DOHH2 (cell line): Measurements from ENCODE around the gene RTP4.

ENCODE experiments used
- EZH2phosphoT487 ChIP-seq: fragments of 200-600 bp; sonication (generic); IDR thresholded peaks from 2 replicates; pipeline ENCODE4 v1.6.1; 2017; ENCODE audit warnings: borderline replicate concordance, mild to moderate bottlenecking, antibody characterized with exemption, low read length, moderate library complexity, mixed read lengths
- TF ChIP-seq, protein P1 (sequence below): fragments of 200-600 bp; sonication (generic); IDR thresholded peaks from one replicate; pipeline ENCODE4 v1.5.1; 2014; ENCODE audit warnings: antibody characterized with exemption, mild to moderate bottlenecking, low read depth, low read length; ENCODE audit not compliant: poor library complexity, severe bottlenecking

DNA sequence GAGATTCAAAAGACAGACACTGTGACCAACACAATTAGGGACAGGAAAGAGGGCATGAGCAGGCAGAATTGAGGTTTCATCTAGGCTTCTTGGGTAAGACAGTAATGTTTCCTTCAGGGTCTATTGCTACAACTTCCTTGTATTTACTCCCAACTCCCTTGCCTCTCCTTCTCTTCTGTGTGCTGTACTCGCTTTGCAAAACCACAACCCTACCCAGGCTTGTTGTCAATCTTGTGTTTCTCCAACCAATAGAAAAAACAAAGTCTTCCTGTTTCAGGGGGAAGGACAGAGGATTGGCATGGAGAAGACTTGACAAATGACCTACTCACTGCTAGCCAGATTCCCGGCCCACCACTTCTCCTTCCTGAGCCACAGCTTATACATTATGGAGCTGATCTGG lies 40.3 kb upstream of the RTP4 start:
- TF ChIP-seq, protein P1, sequence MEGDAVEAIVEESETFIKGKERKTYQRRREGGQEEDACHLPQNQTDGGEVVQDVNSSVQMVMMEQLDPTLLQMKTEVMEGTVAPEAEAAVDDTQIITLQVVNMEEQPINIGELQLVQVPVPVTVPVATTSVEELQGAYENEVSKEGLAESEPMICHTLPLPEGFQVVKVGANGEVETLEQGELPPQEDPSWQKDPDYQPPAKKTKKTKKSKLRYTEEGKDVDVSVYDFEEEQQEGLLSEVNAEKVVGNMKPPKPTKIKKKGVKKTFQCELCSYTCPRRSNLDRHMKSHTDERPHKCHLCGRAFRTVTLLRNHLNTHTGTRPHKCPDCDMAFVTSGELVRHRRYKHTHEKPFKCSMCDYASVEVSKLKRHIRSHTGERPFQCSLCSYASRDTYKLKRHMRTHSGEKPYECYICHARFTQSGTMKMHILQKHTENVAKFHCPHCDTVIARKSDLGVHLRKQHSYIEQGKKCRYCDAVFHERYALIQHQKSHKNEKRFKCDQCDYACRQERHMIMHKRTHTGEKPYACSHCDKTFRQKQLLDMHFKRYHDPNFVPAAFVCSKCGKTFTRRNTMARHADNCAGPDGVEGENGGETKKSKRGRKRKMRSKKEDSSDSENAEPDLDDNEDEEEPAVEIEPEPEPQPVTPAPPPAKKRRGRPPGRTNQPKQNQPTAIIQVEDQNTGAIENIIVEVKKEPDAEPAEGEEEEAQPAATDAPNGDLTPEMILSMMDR, result no peak
- TF ChIP-seq EZH2phosphoT487, result no peak
